Small intestine (tissue), 7 donors: ENCODE results near the gene SP100. TPM values are rescaled to one million over a fixed set of nuclear protein-coding genes. Genes with fewer than 3 reads are reported as not detected.

Experiments
- DNase-seq, 2 donors: peaks; one replicate each; pipeline versions ENCODE4 v3.0.0 to v3.0.0-alpha.2; 2013
- FAIRE-seq: peaks from 2 replicates; lab custom pipeline; 2012; peaks lifted over from hg19 to GRCh38; lab: Jason Lieb, UNC
- H3K27ac ChIP-seq, 3 donors: one replicate each; pipeline ENCODE4 v1.5.1; 2013; ENCODE audit warnings: low read length in 2 of 3, mild to moderate bottlenecking in 2 of 3, control low read depth in 1 of 3, inconsistent platforms in 1 of 3, low read depth in 1 of 3, moderate library complexity in 1 of 3
- H3K27me3 ChIP-seq, 3 donors: one replicate each; pipeline ENCODE4 v1.6.1; 2013; ENCODE audit warnings: low read length in 3 of 3, inconsistent platforms in 1 of 3; ENCODE audit not compliant: control insufficient read depth in 3 of 3, insufficient read depth in 3 of 3
- H3K36me3 ChIP-seq, 3 donors: one replicate each; pipeline ENCODE4 v1.6.1; 2013; ENCODE audit warnings: low read length in 3 of 3, inconsistent platforms in 1 of 3, low read depth in 1 of 3, mild to moderate bottlenecking in 1 of 3, moderate library complexity in 1 of 3; ENCODE audit not compliant: control insufficient read depth in 3 of 3, insufficient read depth in 2 of 3
- H3K4me1 ChIP-seq, 3 donors: one replicate each; pipeline ENCODE4 v1.6.1; 2013; ENCODE audit warnings: low read length in 2 of 3, inconsistent platforms in 1 of 3, low read depth in 1 of 3, mild to moderate bottlenecking in 1 of 3, moderate library complexity in 1 of 3; ENCODE audit not compliant: control insufficient read depth in 3 of 3, insufficient read depth in 2 of 3
- H3K4me3 ChIP-seq, 3 donors: one replicate each; pipeline ENCODE4 v1.5.1; 2013; ENCODE audit warnings: low read length in 3 of 3, control low read depth in 1 of 3, inconsistent platforms in 1 of 3, low read depth in 1 of 3, mild to moderate bottlenecking in 1 of 3, moderate library complexity in 1 of 3
- H3K9me3 ChIP-seq, 2 donors: one replicate each; pipeline ENCODE4 v1.6.1; 2013; ENCODE audit warnings: low read depth in 1 of 2, low read length in 1 of 2; ENCODE audit not compliant: control insufficient read depth in 2 of 2, insufficient read depth in 1 of 2
- WGBS, 3 donors: extraction: QIAGEN DNeasy Blood & Tissue Kit; methylation state at CpG; one replicate each; pipeline ENCODE4 v1.1.7; 2013; 5-methylcytosine and 5-hydroxymethylcytosine counted together
- polyA plus RNA-seq, 4 donors: library from polyadenylated mRNA; stranded (reverse) in 3 of 4; unstranded in 1 of 4; fragments of 200-250 nt in 3 of 4; fragments of 120-200 nt in 1 of 4; gene quantifications; one replicate each; pipeline versions ENCODE4 v1.2.1 to v1.2.3, GENCODE V29; 2013
- donor health status: healthy with polysubstance abuse.
- donor health status: control.
- donor health status: control.
- donor health status: Bipolar disorder and iron deficiency.
- donor health status: healthy.

Gene SP100
- polyA plus RNA-seq, 4 donors, result 38.7 to 55.4 (median 46.9) TPM

DNA sequence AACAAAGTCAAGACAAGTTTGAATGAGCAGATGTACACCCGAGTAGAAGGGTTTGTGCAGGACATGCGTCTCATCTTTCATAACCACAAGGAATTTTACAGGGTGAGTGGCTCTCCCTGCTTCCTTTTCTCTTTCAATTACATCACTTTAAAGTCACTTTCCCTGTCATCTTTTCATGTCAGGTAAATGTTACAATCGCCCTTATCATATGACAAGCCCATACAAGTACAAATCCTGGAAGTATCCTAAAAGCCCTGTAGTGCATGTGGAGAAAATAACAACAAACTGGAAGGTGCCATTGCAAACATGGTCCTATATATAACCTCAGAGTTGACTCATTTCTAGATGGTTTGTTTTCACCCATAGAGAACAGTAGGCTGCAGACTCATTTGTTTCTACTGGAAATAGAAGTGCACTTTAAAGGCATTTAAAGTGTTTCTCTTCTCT, 126.0 kb downstream of the SP100 start:
- FAIRE-seq, result no peak
- no peak for DNase-seq
- Histone ChIP-seq H3K27me3 (no peaks in the 10 kb centered on the region), H3K4me3 (no peak overlapping the region), H3K9me3 (no peaks in the 10 kb centered on the region), H3K4me1 (no peaks in the 10 kb centered on the region), H3K36me3 (peaks cover 0 to 6% (median 0%) of the 10 kb centered on the region in 3 donors), H3K27ac (no peak overlapping the region)
- 73 to 84% (median 79%) methylated on average over 3 of the region's 3 CpGs for WGBS, 3 donors

DNA sequence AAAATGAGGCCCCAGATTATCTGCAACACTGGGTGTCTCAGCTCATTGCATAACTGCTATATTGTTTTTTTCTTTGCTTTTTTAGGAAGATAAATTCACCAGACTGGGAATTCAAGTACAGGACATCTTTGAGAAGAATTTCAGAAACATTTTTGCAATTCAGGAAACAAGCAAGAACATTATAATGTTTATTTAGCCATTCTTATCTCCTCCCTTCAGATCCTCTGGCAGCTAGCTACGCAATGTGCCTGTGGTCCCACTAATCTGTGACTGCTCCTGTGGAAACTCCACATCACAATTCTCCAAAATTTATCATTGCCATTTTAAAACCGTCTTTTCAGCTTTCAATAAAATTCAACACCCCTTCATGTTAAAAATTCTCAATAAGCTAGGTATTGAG, 126.8 kb downstream of the SP100 start:
- no peaks in the 10 kb centered on the region for H3K9me3 ChIP-seq
- no peak for FAIRE-seq
- H3K4me1 ChIP-seq, result no peaks in the 10 kb centered on the region
- H3K27me3 ChIP-seq, result no peaks in the 10 kb centered on the region
- H3K27ac ChIP-seq, result no peak overlapping the region
- DNase-seq, result no peak
- H3K4me3 ChIP-seq, result no peak overlapping the region
- H3K36me3 ChIP-seq, result peaks cover 0 to 6% (median 0%) of the 10 kb centered on the region in 3 donors
- WGBS, 3 donors, result 90 to 96% (median 92%) methylated on average over 2 of the region's 2 CpGs

DNA sequence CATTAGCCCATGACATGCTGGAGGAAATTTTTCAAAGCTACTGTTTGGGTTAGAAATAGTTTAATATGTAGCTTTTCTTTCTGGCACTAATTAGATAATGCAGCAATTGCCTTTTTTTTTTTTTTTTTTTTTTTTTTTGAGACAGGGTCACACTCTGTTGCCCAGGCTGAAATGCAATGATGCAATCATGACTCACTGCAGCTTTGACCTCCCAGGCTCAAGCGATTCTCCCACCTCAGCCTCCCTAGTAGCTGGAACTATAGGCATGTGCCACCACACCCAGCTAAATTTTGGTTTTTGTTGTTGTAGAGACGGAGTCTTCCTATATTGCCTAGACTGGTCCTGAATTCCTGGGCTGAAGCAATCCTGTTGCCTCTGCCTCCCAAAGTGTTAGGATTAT, 136.2 kb downstream of the SP100 start:
- no peak for FAIRE-seq
- 84 to 95% (median 86%) methylated on average over 2 of the region's 2 CpGs for WGBS, 3 donors

DNA sequence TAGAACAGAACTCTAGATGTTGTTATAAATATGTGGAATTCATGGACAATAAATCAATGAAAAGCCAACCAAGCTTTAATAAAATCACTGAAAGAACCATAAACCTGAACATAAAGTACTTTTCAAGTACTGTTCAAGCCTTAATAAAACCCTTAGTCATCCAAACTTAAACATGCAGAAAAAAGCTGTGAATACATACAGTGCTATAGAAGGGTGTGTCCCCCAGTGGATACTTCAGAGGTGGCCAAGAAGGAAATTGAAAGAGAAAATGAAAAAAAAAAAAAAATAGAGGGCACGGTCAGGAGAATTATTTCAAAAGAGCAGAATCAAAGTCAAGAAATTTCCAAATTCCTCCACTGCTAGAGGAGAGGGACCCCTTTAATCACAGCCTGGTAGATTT, 141.1 kb downstream of the SP100 start:
- Histone ChIP-seq H3K27me3 (no peaks in the 10 kb centered on the region), H3K4me1 (no peaks in the 10 kb centered on the region), H3K36me3 (no peaks in the 10 kb centered on the region), H3K4me3 (no peak overlapping the region), H3K27ac (no peak overlapping the region), H3K9me3 (peaks cover 0 to 2% of the 10 kb centered on the region in 2 donors)
- DNase-seq, result no peak
- no peak for FAIRE-seq
- 0 to 10% (median 6%) methylated on average over 1 of the region's 1 CpG for WGBS, 3 donors

More for the DNA sequence above, 136.2 kb downstream of the SP100 start:
- no peak overlapping the region for H3K27ac ChIP-seq
- no peak overlapping the region for H3K4me3 ChIP-seq
- H3K9me3 ChIP-seq, result peaks cover 0 to 2% of the 10 kb centered on the region in 2 donors
- DNase-seq, result no peak
- H3K27me3 ChIP-seq, result no peaks in the 10 kb centered on the region
- no peaks in the 10 kb centered on the region for H3K36me3 ChIP-seq
- no peaks in the 10 kb centered on the region for H3K4me1 ChIP-seq

DNA sequence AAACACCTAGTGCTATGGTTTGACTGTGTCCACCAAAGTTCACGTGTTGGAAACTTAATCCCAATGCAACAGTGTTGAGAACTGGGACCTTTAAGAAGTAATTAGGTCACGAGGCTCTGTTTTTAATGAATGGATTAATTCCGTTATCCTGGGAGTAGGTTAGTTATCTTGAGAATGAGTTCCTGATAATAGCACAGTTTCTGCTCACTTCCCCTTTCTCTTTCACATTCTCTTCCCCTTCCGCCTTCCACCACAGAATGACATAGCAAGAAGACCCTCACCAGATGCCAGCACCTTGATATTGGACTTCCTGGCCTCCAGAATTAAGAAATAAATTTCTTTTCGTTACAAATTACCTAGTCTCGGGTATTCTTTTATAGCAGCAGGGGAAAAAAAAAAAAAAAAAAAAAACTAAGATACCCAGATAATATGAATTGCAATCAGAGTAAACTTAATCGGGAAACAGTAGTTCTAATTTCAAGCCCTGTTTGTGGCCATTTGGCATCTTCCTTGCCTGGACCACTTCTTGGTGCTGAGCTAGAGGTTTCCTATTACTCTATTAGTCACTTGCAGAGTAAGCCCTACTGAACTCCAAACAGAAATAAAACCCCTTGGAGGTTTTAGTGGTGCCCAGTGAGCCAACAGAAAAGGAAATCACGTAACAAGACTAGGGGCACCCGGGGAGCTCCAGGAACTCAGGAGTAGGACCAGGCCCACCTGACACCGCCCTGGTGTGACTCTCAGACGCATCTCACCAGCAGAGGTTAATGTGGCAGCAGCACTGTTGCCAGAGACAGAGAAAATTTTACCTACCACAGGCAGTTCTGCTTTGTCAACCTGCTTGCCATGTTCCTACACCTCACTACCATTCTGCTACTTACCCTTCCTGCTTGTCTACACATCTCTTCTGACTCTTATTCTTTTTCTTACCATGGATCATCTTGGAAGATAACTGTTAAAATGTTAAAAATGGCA, 149.1 kb downstream of the SP100 start:
- H3K36me3 ChIP-seq, result no peaks in the 10 kb centered on the region
- no peaks in the 10 kb centered on the region for H3K4me1 ChIP-seq
- FAIRE-seq (no peak), DNase-seq (peak in 1 of 2 donors; percentile 8)
- H3K27ac ChIP-seq, result no peak overlapping the region
- H3K4me3 ChIP-seq, result no peak overlapping the region
- no peaks in the 10 kb centered on the region for H3K9me3 ChIP-seq
- no peaks in the 10 kb centered on the region for H3K27me3 ChIP-seq
- 27 to 35% (median 28%) methylated on average over 11 of the region's 11 CpGs for WGBS, 3 donors

DNA sequence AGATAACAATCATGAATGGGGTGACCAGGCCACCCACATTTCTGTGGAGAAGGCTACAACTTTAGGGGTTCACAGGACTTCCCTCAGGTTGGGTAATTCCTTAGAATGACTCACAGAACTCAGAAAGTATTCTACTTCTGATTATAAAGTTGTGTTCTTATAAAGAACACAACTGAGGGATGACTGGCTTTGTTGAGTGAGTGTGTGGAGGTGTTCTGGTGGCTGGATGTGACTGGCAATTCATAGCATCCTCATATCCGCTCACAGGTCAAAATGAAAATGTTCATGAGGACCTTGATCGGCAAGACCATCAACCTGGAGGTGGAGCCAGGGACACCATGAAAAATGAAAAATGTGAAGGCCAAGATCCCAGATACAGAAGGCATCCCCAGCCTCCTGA, 153.3 kb downstream of the SP100 start:
- Histone ChIP-seq H3K36me3 (no peaks in the 10 kb centered on the region), H3K4me3 (no peak overlapping the region), H3K27ac (no peak overlapping the region), H3K27me3 (no peaks in the 10 kb centered on the region), H3K9me3 (peaks cover 0 to 14% of the 10 kb centered on the region in 2 donors), H3K4me1 (no peaks in the 10 kb centered on the region)
- no peak for DNase-seq
- 43 to 59% (median 58%) methylated on average over 2 of the region's 2 CpGs for whole genome bisulfite sequencing, 3 donors
- FAIRE-seq, result no peak

DNA sequence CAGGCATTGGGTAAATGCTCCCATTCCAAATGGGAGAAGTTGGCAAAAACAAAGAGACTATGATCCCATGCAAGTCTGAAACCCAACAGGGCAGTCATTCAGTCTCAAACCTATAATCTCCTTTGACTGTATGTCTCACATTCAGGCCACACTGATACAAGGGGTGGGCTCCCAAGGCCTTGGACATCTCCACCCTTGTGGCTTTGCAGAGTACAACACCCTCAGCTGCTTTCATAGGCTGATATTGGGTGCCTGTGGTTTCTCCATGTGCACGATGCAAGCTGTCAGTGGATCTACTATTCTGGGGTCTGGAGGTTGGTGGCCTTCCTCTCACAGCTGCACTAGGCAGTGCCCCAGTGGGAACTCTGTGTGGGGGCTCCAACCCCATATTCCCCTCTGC, 155.0 kb downstream of the SP100 start:
- Histone ChIP-seq H3K4me3 (no peak overlapping the region), H3K27ac (no peak overlapping the region), H3K4me1 (no peaks in the 10 kb centered on the region), H3K36me3 (no peaks in the 10 kb centered on the region), H3K9me3 (peaks cover 0 to 14% of the 10 kb centered on the region in 2 donors), H3K27me3 (no peaks in the 10 kb centered on the region)
- 80 to 100% (median 95%) methylated on average over 1 of the region's 1 CpG for WGBS, 3 donors
- DNase-seq, result no peak
- no peak for FAIRE-seq

DNA sequence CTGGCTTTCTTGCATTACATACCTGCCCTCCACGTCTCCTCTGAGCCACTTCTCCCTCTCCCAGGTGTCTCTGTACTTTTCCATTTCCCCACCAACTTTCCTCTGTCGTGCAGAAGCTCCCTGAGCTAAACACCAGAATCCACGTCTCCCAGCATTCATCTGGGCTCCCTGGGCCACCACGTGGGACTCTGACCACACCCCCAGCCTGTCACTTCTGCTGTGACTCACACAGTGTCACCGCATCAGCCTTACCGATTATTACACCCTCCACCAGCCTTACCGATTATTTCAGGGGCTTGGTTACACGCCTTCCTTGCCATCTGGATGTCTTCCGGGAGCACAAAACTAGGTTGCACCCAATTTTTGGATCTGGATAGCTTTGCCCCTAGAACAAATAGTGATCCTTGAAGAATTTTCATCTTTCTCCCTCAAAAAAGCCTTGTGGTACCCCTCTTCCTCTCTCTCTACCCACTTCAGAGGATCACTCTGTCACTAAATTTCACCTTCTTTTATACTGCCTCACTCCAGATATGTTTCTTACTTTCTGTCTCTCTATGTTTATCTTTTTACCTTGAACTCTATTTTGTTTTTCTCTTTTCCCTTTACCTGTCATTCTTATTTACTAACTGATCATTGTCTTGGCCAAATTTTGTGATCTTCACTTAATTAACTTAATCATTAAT, 159.8 kb downstream of the SP100 start:
- Histone ChIP-seq H3K4me1 (no peaks in the 10 kb centered on the region), H3K9me3 (peaks cover 0 to 14% of the 10 kb centered on the region in 2 donors), H3K4me3 (no peak overlapping the region), H3K36me3 (no peaks in the 10 kb centered on the region), H3K27me3 (peaks cover 0 to 5% (median 0%) of the 10 kb centered on the region in 3 donors), H3K27ac (no peak overlapping the region)
- WGBS, 3 donors, result 60 to 68% (median 61%) methylated on average over 9 of the region's 9 CpGs
- FAIRE-seq (no peak), DNase-seq (peak in 1 of 2 donors; percentile 25)
